AG04450 (cell line): ENCODE measurements around the gene KIZ. TPM values are rescaled to one million over a fixed set of nuclear protein-coding genes. Genes with fewer than 3 reads are reported as not detected.

Experiments
- CTCF ChIA-PET: fragments of 300-600, 350-600 bp; formaldehyde crosslinking; extraction: SDS; loops from one replicate; lab custom pipeline; 2022; ENCODE audit warnings: antibody characterized with exemption, inconsistent platforms; lab: Charles Lee
- POLR2A ChIA-PET: fragments of 350-600 bp; formaldehyde crosslinking; extraction: SDS; loops from one replicate; lab custom pipeline; 2021; ENCODE audit warnings: antibody characterized with exemption, inconsistent platforms; lab: Yijun Ruan, JAX
- DNase-seq: peaks from one replicate; pipeline ENCODE4 v3.0.0-alpha.2; 2011; ENCODE audit warnings: low read depth, low spot score
- H3K27ac ChIP-seq: one replicate; pipeline ENCODE4 v1.5.1; 2012; ENCODE audit warnings: low read depth, low read length, control low read depth
- H3K27me3 ChIP-seq: one replicate; pipeline ENCODE4 v1.6.0; 2012; ENCODE audit warnings: low read length; ENCODE audit not compliant: control insufficient read depth, insufficient read depth
- H3K4me3 ChIP-seq: 2 replicates; pipeline ENCODE4 v1.5.1; 2011; ENCODE audit warnings: mild to moderate bottlenecking, low read depth, low read length, control low read depth
- H3K9me3 ChIP-seq: 2 replicates; pipeline ENCODE4 v1.5.1; 2012; ENCODE audit warnings: low read length; ENCODE audit not compliant: control insufficient read depth, insufficient read depth
- CTCF ChIP-seq: IDR thresholded peaks from 2 replicates; pipeline ENCODE4 v1.5.1; 2011; ENCODE audit warnings: low read depth, low read length, control low read depth, inconsistent platforms
- polyA plus RNA-seq: library from polyadenylated mRNA; depleted of rRNA; stranded (reverse); fragments of >200 nt; gene quantifications from 2 replicates; pipeline ENCODE4 v1.2.3, GENCODE V29; 2011

KIZ gene
- polyA plus RNA-seq, 1 experiment: 26.1 TPM

GRCh38 chr20:21265261-21266190 lies 139.6 kb downstream of the KIZ start:
- peaks cover 7% of the 10 kb centered on the region for H3K27me3 ChIP-seq
- ChIA-PET POLR2A (no interaction called here), CTCF (no interaction called here)
- H3K4me3 ChIP-seq: no peak overlapping the region
- no peak for DNase-seq
- H3K9me3 ChIP-seq: no peaks in the 10 kb centered on the region
- no peak overlapping the region for H3K27ac ChIP-seq
- TF ChIP-seq CTCF: no peak

GRCh38 chr20:21266191-21266536 lies 140.3 kb downstream of the KIZ start:
- ChIA-PET POLR2A (no interaction called here), CTCF (no interaction called here)
- H3K9me3 ChIP-seq: no peaks in the 10 kb centered on the region
- H3K4me3 ChIP-seq: no peak overlapping the region
- DNase-seq: no peak
- TF ChIP-seq CTCF: no peak
- no peak overlapping the region for H3K27ac ChIP-seq
- peaks cover 7% of the 10 kb centered on the region for H3K27me3 ChIP-seq

GRCh38 chr20:21269772-21270171 lies 143.9 kb downstream of the KIZ start:
- POLR2A ChIA-PET: no interaction called here
- H3K27me3 ChIP-seq: peaks cover 7% of the 10 kb centered on the region

GRCh38 chr20:21270806-21271205 lies 144.9 kb downstream of the KIZ start:
- Histone ChIP-seq H3K27ac (no peak overlapping the region), H3K4me3 (no peak overlapping the region), H3K9me3 (no peaks in the 10 kb centered on the region), H3K27me3 (peaks cover 7% of the 10 kb centered on the region)
- no peak for DNase-seq
- POLR2A ChIA-PET: no interaction called here
- CTCF ChIA-PET: no interaction called here
- no peak for TF ChIP-seq CTCF

More at GRCh38 chr20:21269772-21270171, 143.9 kb downstream of the KIZ start:
- H3K9me3 ChIP-seq: no peaks in the 10 kb centered on the region
- DNase-seq: no peak
- TF ChIP-seq CTCF: no peak
- no peak overlapping the region for H3K4me3 ChIP-seq
- CTCF ChIA-PET: no interaction called here
- H3K27ac ChIP-seq: no peak overlapping the region

- H3K4me3 ChIP-seq: no peak overlapping the region
- peaks cover 7% of the 10 kb centered on the region for H3K27me3 ChIP-seq
- CTCF ChIA-PET: no interaction called here
- TF ChIP-seq CTCF: no peak
- H3K9me3 ChIP-seq: no peaks in the 10 kb centered on the region
- POLR2A ChIA-PET: no interaction called here
- H3K27ac ChIP-seq: no peak overlapping the region
- DNase-seq: no peak
These were observed 146.4 kb downstream of the KIZ start for GRCh38 chr20:21272279-21272678.
